ENCODE data around the gene CACNB4.

DNA sequence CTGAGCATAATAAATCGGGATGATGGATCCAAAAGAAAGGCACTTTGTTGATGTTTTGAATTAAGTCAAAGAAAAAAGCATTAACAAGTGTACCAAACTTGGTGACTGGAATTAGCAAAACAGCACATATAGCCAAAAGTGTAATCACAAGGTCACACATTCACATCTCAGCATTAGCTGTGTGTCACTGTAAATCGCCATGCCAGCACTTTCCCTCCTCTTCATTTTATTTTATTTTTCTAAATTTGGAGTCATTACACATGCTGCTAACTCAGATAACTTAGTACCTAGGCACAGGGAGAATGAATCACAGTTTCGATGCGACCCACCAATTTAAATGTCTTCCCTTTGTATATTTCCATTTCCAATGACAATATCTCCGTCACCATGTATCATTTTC, 111.4 kb downstream of the CACNB4 start:
- TF ChIP-seq, protein P1, sequence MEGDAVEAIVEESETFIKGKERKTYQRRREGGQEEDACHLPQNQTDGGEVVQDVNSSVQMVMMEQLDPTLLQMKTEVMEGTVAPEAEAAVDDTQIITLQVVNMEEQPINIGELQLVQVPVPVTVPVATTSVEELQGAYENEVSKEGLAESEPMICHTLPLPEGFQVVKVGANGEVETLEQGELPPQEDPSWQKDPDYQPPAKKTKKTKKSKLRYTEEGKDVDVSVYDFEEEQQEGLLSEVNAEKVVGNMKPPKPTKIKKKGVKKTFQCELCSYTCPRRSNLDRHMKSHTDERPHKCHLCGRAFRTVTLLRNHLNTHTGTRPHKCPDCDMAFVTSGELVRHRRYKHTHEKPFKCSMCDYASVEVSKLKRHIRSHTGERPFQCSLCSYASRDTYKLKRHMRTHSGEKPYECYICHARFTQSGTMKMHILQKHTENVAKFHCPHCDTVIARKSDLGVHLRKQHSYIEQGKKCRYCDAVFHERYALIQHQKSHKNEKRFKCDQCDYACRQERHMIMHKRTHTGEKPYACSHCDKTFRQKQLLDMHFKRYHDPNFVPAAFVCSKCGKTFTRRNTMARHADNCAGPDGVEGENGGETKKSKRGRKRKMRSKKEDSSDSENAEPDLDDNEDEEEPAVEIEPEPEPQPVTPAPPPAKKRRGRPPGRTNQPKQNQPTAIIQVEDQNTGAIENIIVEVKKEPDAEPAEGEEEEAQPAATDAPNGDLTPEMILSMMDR (IDR thresholded peaks at IDR 0.05) = no peak
- no peak for TF ChIP-seq POLR2A (IDR thresholded peaks at IDR 0.05)
